ENCODE data around the gene GLYR1. TPM values are rescaled to one million over a fixed set of nuclear protein-coding genes. Genes with fewer than 3 reads are reported as not detected.

Gene GLYR1
- total and polyA plus RNA-seq, 9 of the 15 experiments (the other 6 are each of a cell fraction or from before 2014, with no cell fraction given), result 6.7 to 99.2 (median 60.2) TPM

GRCh38 chr16:4788489-4788889 is 58.6 kb downstream of the GLYR1 start:
- in situ Hi-C loops (cut with MboI) (no loop called here), intact Hi-C loops (cut with micrococcal nuclease) (no loop called here)
- ATAC-seq, result peak; percentile 24
- 0 out of 2 replicates have a peak overlapping the region, but pooled peaks have one; percentile 0 for H3K4me2 ChIP-seq (ENCODE audit: insufficient read depth, low read length)
- H3K27ac ChIP-seq (ENCODE audit: extremely low read depth, low read depth, low read length), result no peak overlapping the region
- H3K9me3 ChIP-seq (replicated peaks; ENCODE audit: control insufficient read depth, insufficient read depth, low read depth, low read length), result no peaks in the 10 kb centered on the region
- H3K9ac ChIP-seq (ENCODE audit: insufficient read depth in 1 of 2, low read depth in 2 of 2, low read length in 2 of 2), result peak overlapping the region in 1 of 2 experiments; percentile 73; a peak in 1 of 4 replicates
- H3K4me3 ChIP-seq, result no peak overlapping the region
- CTCF ChIA-PET (ENCODE audit: low intra/inter-chr PET ratio), result no interaction called here
- no peaks in the 10 kb centered on the region for H3K27me3 ChIP-seq (ENCODE audit: control insufficient read depth in 2 of 2, insufficient read depth in 2 of 2, low read length in 2 of 2)
- DNase-seq (ENCODE audit: extremely low read depth in 1 of 4, low spot score in 3 of 4), result no peak
- H3K4me1 ChIP-seq (replicated peaks in 1 of 2; ENCODE audit: control insufficient read depth in 2 of 2, insufficient read depth in 2 of 2, low read length in 2 of 2), result peaks cover 19 to 36% of the 10 kb centered on the region in 2 experiments; a peak in 4 of 5 replicates
- no peaks in the 10 kb centered on the region for H3K36me3 ChIP-seq (ENCODE audit: control insufficient read depth, insufficient read depth, low read length)
- WGBS (ENCODE audit: insufficient coverage, low coverage, missing lambda C conversion rate), result 37% methylated on average over 9 of the region's 9 CpGs
- no peaks in the 10 kb centered on the region for H4K20me1 ChIP-seq (replicated peaks; ENCODE audit: control insufficient read depth, insufficient read depth, low read length)
- H2AFZ ChIP-seq (ENCODE audit: low read depth, low read length), result peak overlapping the region; percentile 63
- H3K9me1 ChIP-seq (ENCODE audit: control insufficient read depth, insufficient read depth, low read length), result no peaks in the 10 kb centered on the region
- FAIRE-seq, result peak; percentile 15
- POLR2A ChIA-PET, result interaction anchor here (0.6 to 1.7 kb wide), 4 partner anchors 9 to 568 kb away, joined by 3 to 4 read pairs (median 4); partner anchors contain the start of genes ANKS3 and DNAAF8
- BruUV-seq (replicated peaks), result no TSS peak
- H3K79me2 ChIP-seq (ENCODE audit: control insufficient read depth, insufficient read depth, low read length), result no peaks in the 10 kb centered on the region
- TF ChIP-seq, protein P1, sequence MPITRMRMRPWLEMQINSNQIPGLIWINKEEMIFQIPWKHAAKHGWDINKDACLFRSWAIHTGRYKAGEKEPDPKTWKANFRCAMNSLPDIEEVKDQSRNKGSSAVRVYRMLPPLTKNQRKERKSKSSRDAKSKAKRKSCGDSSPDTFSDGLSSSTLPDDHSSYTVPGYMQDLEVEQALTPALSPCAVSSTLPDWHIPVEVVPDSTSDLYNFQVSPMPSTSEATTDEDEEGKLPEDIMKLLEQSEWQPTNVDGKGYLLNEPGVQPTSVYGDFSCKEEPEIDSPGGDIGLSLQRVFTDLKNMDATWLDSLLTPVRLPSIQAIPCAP (CRISPR knock-in tag; IDR thresholded peaks at IDR 0.05; ENCODE audit: borderline replicate concordance), result no peak
- TF ChIP-seq E2F6 (IDR thresholded peaks at IDR 0.05; ENCODE audit: borderline replicate concordance in 1 of 2, extremely low read depth in 1 of 2, insufficient read depth in 1 of 2, insufficient read length in 1 of 2, low read depth in 1 of 2, low read length in 1 of 2, poor library complexity in 1 of 2, severe bottlenecking in 1 of 2) (peak in 1 of 2 experiments; percentile 47), RBM22 (IDR thresholded peaks at IDR 0.05; ENCODE audit: low read depth, low read length, poor library complexity, severe bottlenecking) (no peak), ZBTB33 (CRISPR knock-in tag; IDR thresholded peaks at IDR 0.05) (peak; percentile 99), MXI1 (IDR thresholded peaks at IDR 0.05; ENCODE audit: low read depth, low read length) (no peak), HMBOX1 (IDR thresholded peaks at IDR 0.05) (0 out of 2 replicates have a peak, but pooled peaks have one; percentile 7)

Data from K562 (cell line).